ENCODE measurements around the gene TLN1. TPM values are rescaled to one million over a fixed set of nuclear protein-coding genes. Genes with fewer than 3 reads are reported as not detected.

TLN1 gene
- total RNA-seq, 1 experiment from 2014 or later: 173 TPM

DNA sequence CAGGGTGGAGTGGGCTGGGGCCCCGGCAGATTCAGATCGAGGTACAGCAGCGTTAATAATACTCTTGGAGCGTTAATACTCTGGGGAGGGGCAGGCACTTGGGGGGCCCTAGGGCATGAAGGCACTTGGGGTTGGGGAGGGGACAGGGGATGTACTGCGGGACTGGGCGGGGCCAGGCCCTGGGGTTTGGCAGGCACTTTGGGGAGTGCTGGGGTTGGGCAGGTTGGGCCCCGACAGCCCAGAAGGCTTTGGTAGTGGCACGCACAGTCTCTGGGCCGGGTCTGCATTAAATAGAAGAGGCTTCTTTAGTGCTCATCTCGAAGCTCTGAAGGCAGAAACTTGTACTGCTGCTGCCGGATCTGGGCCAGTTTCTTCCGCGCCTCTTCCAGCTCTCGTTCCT, 34.5 kb downstream of the TLN1 start:
- no peak for DNase-seq (ENCODE audit: low spot score)
- H3K4me1 ChIP-seq (ENCODE audit: insufficient read depth, low read length, poor library complexity, severe bottlenecking): no peaks in the 10 kb centered on the region
- no peaks in the 10 kb centered on the region for H3K9me3 ChIP-seq (ENCODE audit: low read depth, low read length, poor library complexity, severe bottlenecking)
- peaks cover 57% of the 10 kb centered on the region for H3K36me3 ChIP-seq (ENCODE audit: insufficient read depth, low read length, poor library complexity, severe bottlenecking)
- H3K27ac ChIP-seq (ENCODE audit: low read depth, low read length, poor library complexity, severe bottlenecking): no peak overlapping the region
- TSS peak; percentile 90 for BruUV-seq (replicated peaks)
- ChIA-PET POLR2A (ENCODE audit: low non-redundant PET) (interaction anchor here (0.6 kb wide), 1 partner anchor 29 kb away, joined by 3 read pairs; no protein-coding TSS in a partner anchor), CTCF (interaction anchor here (1.5 kb wide), 1 partner anchor 40 kb away, joined by 8 read pairs; the partner anchor contains the start of genes CCDC107 and RMRP)
- intact Hi-C loops (cut with micrococcal nuclease; ENCODE audit: unreplicated experiment): no loop called here
- no peak for TF ChIP-seq EZH2 (IDR thresholded peaks at IDR 0.05; ENCODE audit: borderline replicate concordance, low read depth, low read length, poor library complexity, severe bottlenecking)
- TF ChIP-seq, protein P1, sequence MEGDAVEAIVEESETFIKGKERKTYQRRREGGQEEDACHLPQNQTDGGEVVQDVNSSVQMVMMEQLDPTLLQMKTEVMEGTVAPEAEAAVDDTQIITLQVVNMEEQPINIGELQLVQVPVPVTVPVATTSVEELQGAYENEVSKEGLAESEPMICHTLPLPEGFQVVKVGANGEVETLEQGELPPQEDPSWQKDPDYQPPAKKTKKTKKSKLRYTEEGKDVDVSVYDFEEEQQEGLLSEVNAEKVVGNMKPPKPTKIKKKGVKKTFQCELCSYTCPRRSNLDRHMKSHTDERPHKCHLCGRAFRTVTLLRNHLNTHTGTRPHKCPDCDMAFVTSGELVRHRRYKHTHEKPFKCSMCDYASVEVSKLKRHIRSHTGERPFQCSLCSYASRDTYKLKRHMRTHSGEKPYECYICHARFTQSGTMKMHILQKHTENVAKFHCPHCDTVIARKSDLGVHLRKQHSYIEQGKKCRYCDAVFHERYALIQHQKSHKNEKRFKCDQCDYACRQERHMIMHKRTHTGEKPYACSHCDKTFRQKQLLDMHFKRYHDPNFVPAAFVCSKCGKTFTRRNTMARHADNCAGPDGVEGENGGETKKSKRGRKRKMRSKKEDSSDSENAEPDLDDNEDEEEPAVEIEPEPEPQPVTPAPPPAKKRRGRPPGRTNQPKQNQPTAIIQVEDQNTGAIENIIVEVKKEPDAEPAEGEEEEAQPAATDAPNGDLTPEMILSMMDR (conservative IDR thresholded peaks at IDR 0.05; ENCODE audit: low read depth, low read length): no peak
- H3K4me3 ChIP-seq (ENCODE audit: low read depth, low read length, poor library complexity, severe bottlenecking): no peak overlapping the region
- H3K27me3 ChIP-seq (replicated peaks; ENCODE audit: insufficient read depth, low read depth, low read length, poor library complexity): no peaks in the 10 kb centered on the region

DNA sequence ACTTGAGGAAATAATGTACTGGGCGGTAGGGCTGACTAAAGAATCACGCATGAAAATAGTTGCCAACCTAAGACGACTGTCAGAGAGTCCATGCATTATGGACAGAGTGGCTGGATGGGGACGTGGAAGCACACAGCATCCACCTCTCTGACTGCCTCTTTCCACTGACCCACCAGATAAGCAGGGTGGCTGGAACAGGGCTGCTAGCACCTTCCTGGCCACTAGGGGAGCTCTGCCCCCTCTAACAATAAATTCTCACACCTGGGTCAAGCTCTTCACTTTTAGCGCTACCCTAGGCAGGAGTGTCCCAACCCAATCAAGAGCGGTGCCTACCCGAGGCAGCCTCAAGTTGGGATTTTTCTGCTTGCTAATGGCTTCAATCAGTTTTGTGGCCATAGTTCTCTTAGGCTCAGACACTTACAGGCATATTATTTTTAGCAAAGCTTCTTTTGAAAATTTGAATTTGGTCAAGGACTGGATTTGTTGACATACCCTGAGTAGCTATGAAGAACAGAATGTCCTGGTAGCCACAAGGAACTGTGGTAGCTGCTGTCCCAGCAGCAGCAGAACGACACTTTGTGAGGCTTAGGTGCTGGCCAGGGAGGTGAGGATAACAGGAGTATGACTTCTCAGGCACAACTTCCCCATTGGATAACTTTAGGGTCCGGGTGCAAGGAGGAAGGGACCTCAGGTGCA, 35.3 kb downstream of the TLN1 start:
- Histone ChIP-seq H3K4me3 (ENCODE audit: low read depth, low read length, poor library complexity, severe bottlenecking) (no peak overlapping the region), H3K9me3 (ENCODE audit: low read depth, low read length, poor library complexity, severe bottlenecking) (no peaks in the 10 kb centered on the region), H3K27ac (ENCODE audit: low read depth, low read length, poor library complexity, severe bottlenecking) (no peak overlapping the region), H3K4me1 (ENCODE audit: insufficient read depth, low read length, poor library complexity, severe bottlenecking) (no peaks in the 10 kb centered on the region), H3K36me3 (ENCODE audit: insufficient read depth, low read length, poor library complexity, severe bottlenecking) (peaks cover 51% of the 10 kb centered on the region), H3K27me3 (replicated peaks; ENCODE audit: insufficient read depth, low read depth, low read length, poor library complexity) (no peaks in the 10 kb centered on the region)
- ChIA-PET POLR2A (ENCODE audit: low non-redundant PET) (no interaction called here), CTCF (interaction anchor here (0.6 to 1.5 kb wide), 14 partner anchors 9 to 660 kb away, joined by 3 to 8 read pairs (median 4); partner anchors contain the start of genes ARHGEF39, CCDC107, CREB3 and RMRP)
- TF ChIP-seq, protein P1 (conservative IDR thresholded peaks at IDR 0.05; ENCODE audit: low read depth, low read length): peak; percentile 88
- no peak for TF ChIP-seq EZH2 (IDR thresholded peaks at IDR 0.05; ENCODE audit: borderline replicate concordance, low read depth, low read length, poor library complexity, severe bottlenecking)
- BruUV-seq (replicated peaks): no TSS peak
- intact Hi-C loops (cut with micrococcal nuclease; ENCODE audit: unreplicated experiment): no loop called here
- peak; percentile 45 for DNase-seq (ENCODE audit: low spot score)

DNA sequence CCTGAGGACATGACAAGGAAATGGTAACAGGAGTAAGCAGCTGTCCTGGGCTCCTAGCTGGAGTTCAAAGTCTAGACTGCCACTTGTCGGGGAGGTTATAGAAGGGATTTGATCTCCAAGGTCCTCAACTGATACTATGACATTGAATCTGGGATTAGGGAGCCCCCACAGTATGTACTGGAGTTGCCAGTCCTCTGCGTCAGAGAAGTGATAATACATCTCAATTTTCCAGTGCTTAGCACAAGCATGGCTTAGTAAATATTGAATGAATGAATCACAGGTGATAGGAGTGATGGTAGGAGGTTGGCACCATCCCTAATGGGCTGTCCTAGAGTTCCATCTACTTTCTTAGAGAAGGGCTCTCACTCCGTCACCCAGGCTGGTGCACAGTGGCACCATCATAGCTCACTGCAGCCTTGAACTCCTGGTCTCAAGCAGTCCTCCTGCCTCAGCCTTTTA, 36.0 kb downstream of the TLN1 start:
- intact Hi-C loops (cut with micrococcal nuclease; ENCODE audit: unreplicated experiment): no loop called here
- POLR2A ChIA-PET (ENCODE audit: low non-redundant PET): no interaction called here
- TF ChIP-seq EZH2 (IDR thresholded peaks at IDR 0.05; ENCODE audit: borderline replicate concordance, low read depth, low read length, poor library complexity, severe bottlenecking): no peak
- TF ChIP-seq, protein P1 (conservative IDR thresholded peaks at IDR 0.05; ENCODE audit: low read depth, low read length): no peak
- Histone ChIP-seq H3K4me3 (ENCODE audit: low read depth, low read length, poor library complexity, severe bottlenecking) (no peak overlapping the region), H3K4me1 (ENCODE audit: insufficient read depth, low read length, poor library complexity, severe bottlenecking) (no peaks in the 10 kb centered on the region), H3K36me3 (ENCODE audit: insufficient read depth, low read length, poor library complexity, severe bottlenecking) (peaks cover 44% of the 10 kb centered on the region), H3K27me3 (replicated peaks; ENCODE audit: insufficient read depth, low read depth, low read length, poor library complexity) (no peaks in the 10 kb centered on the region), H3K27ac (ENCODE audit: low read depth, low read length, poor library complexity, severe bottlenecking) (no peak overlapping the region), H3K9me3 (ENCODE audit: low read depth, low read length, poor library complexity, severe bottlenecking) (no peaks in the 10 kb centered on the region)
- no TSS peak for BruUV-seq (replicated peaks)
- CTCF ChIA-PET: interaction anchor here (0.7 to 1.5 kb wide), 8 partner anchors 8 to 660 kb away, joined by 3 to 8 read pairs (median 6); partner anchors contain the start of genes ARHGEF39, CCDC107, CREB3 and RMRP
- no peak for DNase-seq (ENCODE audit: low spot score)

Measured in A673 (cell line).